GM21447 (cell line): ENCODE measurements around the gene SCNN1B.
"Not testable (repeated sequence)": the region's sequence is repeated elsewhere in the genome, so short reads cannot be mapped to it uniquely, and the experiment has no call there.

ENCODE experiments used
- ATAC-seq: cut with Tn5 transposase; IDR thresholded peaks from one replicate; pipeline ENCODE4 v1.9.1; 2021; ENCODE audit not compliant: unreplicated experiment

SCNN1B gene

GRCh38 chr16:23353440-23353839 is 51.3 kb downstream of the SCNN1B start:
- no peak for ATAC-seq

GRCh38 chr16:23354246-23354645 is 52.1 kb downstream of the SCNN1B start:
- no peak for ATAC-seq

- ATAC-seq = no peak
These were observed 53.1 kb downstream of the SCNN1B start for GRCh38 chr16:23355106-23355670.

- ATAC-seq = no peak
These were observed 54.8 kb downstream of the SCNN1B start for GRCh38 chr16:23356941-23357340.

- ATAC-seq = no peak
These were observed 55.7 kb downstream of the SCNN1B start for GRCh38 chr16:23357761-23358290.

- no peak for ATAC-seq
These were observed 57.1 kb downstream of the SCNN1B start for GRCh38 chr16:23359092-23359760.

GRCh38 chr16:23362460-23363317 is 60.6 kb downstream of the SCNN1B start:
- no peak for ATAC-seq

GRCh38 chr16:23365602-23366240 is 63.6 kb downstream of the SCNN1B start:
- peak; percentile 63 for ATAC-seq

- ATAC-seq = not testable (repeated sequence)
These were observed 64.2 kb downstream of the SCNN1B start for GRCh38 chr16:23366341-23366740.

- no peak for ATAC-seq
These were observed 65.5 kb downstream of the SCNN1B start for GRCh38 chr16:23367564-23367963.

- ATAC-seq = no peak
These were observed 65.9 kb downstream of the SCNN1B start for GRCh38 chr16:23367988-23368387.

- ATAC-seq = no peak
These were observed 66.4 kb downstream of the SCNN1B start for GRCh38 chr16:23368469-23368868.

GRCh38 chr16:23369416-23369815 is 67.3 kb downstream of the SCNN1B start:
- no peak for ATAC-seq

GRCh38 chr16:23371368-23371767 is 69.3 kb downstream of the SCNN1B start:
- ATAC-seq = no peak

- no peak for ATAC-seq
These were observed 71.5 kb downstream of the SCNN1B start for GRCh38 chr16:23373436-23374219.

- no peak for ATAC-seq
These were observed 72.8 kb downstream of the SCNN1B start for GRCh38 chr16:23374721-23375510.

GRCh38 chr16:23375643-23376042 is 73.5 kb downstream of the SCNN1B start:
- no peak for ATAC-seq

GRCh38 chr16:23377071-23377931 is 75.2 kb downstream of the SCNN1B start:
- no peak for ATAC-seq

GRCh38 chr16:23378256-23378655 is 76.2 kb downstream of the SCNN1B start:
- no peak for ATAC-seq
